Brain pericyte (primary cell): ENCODE measurements around the gene PDE4D.
A peak's percentile ranks its signal among the peaks of the same experiment; 100 is the strongest.
"Not testable (repeated sequence)": the region's sequence is repeated elsewhere in the genome, so short reads cannot be mapped to it uniquely, and the experiment has no call there.

Experiments
- DNase-seq: peaks from one replicate; pipeline ENCODE4 v3.0.0-alpha.2; 2012; ENCODE audit warnings: low read depth, low spot score

The PDE4D gene

GRCh38 chr5:58972301-58972700, 921.2 kb downstream of the PDE4D start:
- DNase-seq: no peak

GRCh38 chr5:58970766-58971165, 922.8 kb downstream of the PDE4D start:
- DNase-seq: no peak

- DNase-seq: no peak
These were observed 923.7 kb downstream of the PDE4D start for GRCh38 chr5:58969795-58970194.

GRCh38 chr5:58969253-58969652, 924.3 kb downstream of the PDE4D start:
- DNase-seq: no peak

- no peak for DNase-seq
These were observed 925.2 kb downstream of the PDE4D start for GRCh38 chr5:58968350-58968749.

- DNase-seq: no peak
These were observed 925.8 kb downstream of the PDE4D start for GRCh38 chr5:58967597-58968281.

- DNase-seq: no peak
These were observed 927.7 kb downstream of the PDE4D start for GRCh38 chr5:58965677-58966414.

- no peak for DNase-seq
These were observed 929.7 kb downstream of the PDE4D start for GRCh38 chr5:58963821-58964220.

GRCh38 chr5:58963361-58963760, 930.2 kb downstream of the PDE4D start:
- DNase-seq: no peak

GRCh38 chr5:58961631-58962280, 931.8 kb downstream of the PDE4D start:
- no peak for DNase-seq

- DNase-seq: no peak
These were observed 934.8 kb downstream of the PDE4D start for GRCh38 chr5:58958701-58959100.

- DNase-seq: not testable (repeated sequence)
These were observed 940.3 kb downstream of the PDE4D start for GRCh38 chr5:58953218-58953617.

GRCh38 chr5:58950224-58950623, 943.3 kb downstream of the PDE4D start:
- no peak for DNase-seq

GRCh38 chr5:58946230-58946629, 947.3 kb downstream of the PDE4D start:
- DNase-seq: no peak

GRCh38 chr5:58944221-58944620, 949.3 kb downstream of the PDE4D start:
- DNase-seq: no peak

GRCh38 chr5:58940446-58940845, 953.1 kb downstream of the PDE4D start:
- peak; percentile 38 for DNase-seq

GRCh38 chr5:58939664-58940063, 953.9 kb downstream of the PDE4D start:
- DNase-seq: no peak

- DNase-seq: no peak
These were observed 954.7 kb downstream of the PDE4D start for GRCh38 chr5:58938563-58939424.

GRCh38 chr5:58937031-58937681, 956.4 kb downstream of the PDE4D start:
- DNase-seq: no peak

- DNase-seq: no peak
These were observed 958.9 kb downstream of the PDE4D start for GRCh38 chr5:58934629-58935097.
